Suprapubic skin (tissue), 4 donors: ENCODE data around the gene SFXN5. TPM values are rescaled to one million over a fixed set of nuclear protein-coding genes. Genes with fewer than 3 reads are reported as not detected.

ENCODE experiments used
- DNase-seq, 2 donors: peaks; one replicate each; pipeline ENCODE4 v3.0.0-alpha.2; 2019; ENCODE audit warnings: low spot score in 2 of 2
- H3K27ac ChIP-seq: fragments of 200-600 bp; sonication (generic); one replicate; pipeline ENCODE4 v1.5.1; 2019
- H3K27me3 ChIP-seq: fragments of 200-600 bp; sonication (generic); one replicate; pipeline ENCODE4 v1.5.1; 2019
- H3K36me3 ChIP-seq: fragments of 200-600 bp; sonication (generic); one replicate; pipeline ENCODE4 v1.5.1; 2019
- H3K4me1 ChIP-seq: fragments of 200-600 bp; sonication (generic); one replicate; pipeline ENCODE4 v1.5.1; 2019
- H3K4me3 ChIP-seq: fragments of 200-600 bp; sonication (generic); one replicate; pipeline ENCODE4 v1.5.1; 2019; ENCODE audit warnings: mild to moderate bottlenecking
- H3K9me3 ChIP-seq: fragments of 200-600 bp; sonication (generic); one replicate; pipeline ENCODE4 v1.5.1; 2019
- CTCF ChIP-seq, 2 donors: fragments of 200-600 bp in 1 of 2; fragments of 450-650 bp in 1 of 2; sonication (generic) in 1 of 2; IDR thresholded peaks; one replicate each; pipeline ENCODE4 v1.5.1; 2016 to 2019; ENCODE audit warnings: antibody characterized with exemption in 2 of 2, mild to moderate bottlenecking in 1 of 2, moderate library complexity in 1 of 2
- EP300 ChIP-seq: sonication (generic); formaldehyde crosslinking; IDR thresholded peaks from one replicate; pipeline ENCODE4 v1.6.1; 2017; ENCODE audit warnings: antibody characterized with exemption
- POLR2A ChIP-seq, 2 donors: fragments of 450-650 bp; IDR thresholded peaks; one replicate each; pipeline ENCODE4 v1.6.1; 2017; ENCODE audit warnings: antibody characterized with exemption in 2 of 2, mild to moderate bottlenecking in 2 of 2, moderate library complexity in 2 of 2
- POLR2AphosphoS5 ChIP-seq, 3 donors: sonication (generic); formaldehyde crosslinking; IDR thresholded peaks; one replicate each; pipeline ENCODE4 v1.6.1; 2017; ENCODE audit warnings: antibody characterized with exemption in 3 of 3
- WGBS: methylation state at CpG from one replicate; pipeline ENCODE4 v1.1.5; 2018; 5-methylcytosine and 5-hydroxymethylcytosine counted together
- total RNA-seq, 4 donors: library from RNA; depleted of rRNA; stranded (reverse); fragments of >200 nt; gene quantifications; one replicate each; pipeline ENCODE4 v1.1.0, GENCODE V29; 2016

Gene SFXN5
- total RNA-seq, 4 donors from 2014 or later: 11.9 to 25.7 (median 18.8) TPM

- peak overlapping the region; percentile 31 for H3K4me3 ChIP-seq
- no peaks in the 10 kb centered on the region for H3K9me3 ChIP-seq
- H3K4me1 ChIP-seq: peaks cover 64% of the 10 kb centered on the region
- peak in 1 of 2 donors; percentile 51 for DNase-seq
- 4% methylated on average over 45 of the region's 77 CpGs for WGBS
- no peak overlapping the region for H3K27ac ChIP-seq
- H3K36me3 ChIP-seq: no peaks in the 10 kb centered on the region
- no peak for TF ChIP-seq EP300
- peaks cover 100% of the 10 kb centered on the region for H3K27me3 ChIP-seq
These were observed 151.0 kb downstream of the SFXN5 start for GRCh38 chr2:72920318-72921087.

GRCh38 chr2:72919414-72920317 lies 151.8 kb downstream of the SFXN5 start:
- Histone ChIP-seq H3K4me3 (peak overlapping the region; percentile 31), H3K27me3 (peaks cover 100% of the 10 kb centered on the region), H3K4me1 (peaks cover 67% of the 10 kb centered on the region), H3K9me3 (no peaks in the 10 kb centered on the region), H3K27ac (no peak overlapping the region), H3K36me3 (no peaks in the 10 kb centered on the region)
- peak in 1 of 2 donors; percentile 58 for DNase-seq
- 14% methylated on average over 23 of the region's 48 CpGs for WGBS
- TF ChIP-seq EP300: no peak
- no peak for TF ChIP-seq POLR2AphosphoS5 (IDR thresholded peaks at IDR 0.05)
- no peak for TF ChIP-seq POLR2A (IDR thresholded peaks at IDR 0.05)
- no peak for TF ChIP-seq CTCF (IDR thresholded peaks at IDR 0.05)

- Histone ChIP-seq H3K27me3 (peaks cover 100% of the 10 kb centered on the region), H3K9me3 (no peaks in the 10 kb centered on the region), H3K36me3 (no peaks in the 10 kb centered on the region), H3K27ac (no peak overlapping the region), H3K4me3 (peak overlapping the region; percentile 55), H3K4me1 (peaks cover 58% of the 10 kb centered on the region)
- no CpG with 5 or more reads among the region's 89 CpGs for WGBS
- DNase-seq: peak in 1 of 2 donors; percentile 48
- TF ChIP-seq CTCF (IDR thresholded peaks at IDR 0.05) (no peak), POLR2AphosphoS5 (IDR thresholded peaks at IDR 0.05) (no peak)
These were observed 153.5 kb downstream of the SFXN5 start for GRCh38 chr2:72917877-72918553.

GRCh38 chr2:72917138-72917876 lies 154.2 kb downstream of the SFXN5 start, which contains the start of gene EMX1:
Gene EMX1, plus strand, starts transcription at chr2:72917519. Its CDS starts 334 bp downstream, at chr2:72917853.
- peaks cover 100% of the 10 kb centered on the region for H3K27me3 ChIP-seq
- WGBS: 2% methylated on average over 34 of the region's 82 CpGs
- peak within 1 kb of the TSS; percentile 55 for H3K4me3 ChIP-seq
- H3K4me1 ChIP-seq: peaks cover 58% of the 10 kb centered on the region
- H3K9me3 ChIP-seq: no peaks in the 10 kb centered on the region
- TF ChIP-seq POLR2A (IDR thresholded peaks at IDR 0.05): no peak
- TF ChIP-seq CTCF (IDR thresholded peaks at IDR 0.05): no peak
- no peak within 1 kb of the TSS for H3K27ac ChIP-seq
- peak in 1 of 2 donors; percentile 61 for DNase-seq
- no peaks in the 10 kb centered on the region for H3K36me3 ChIP-seq

- TF ChIP-seq CTCF (IDR thresholded peaks at IDR 0.05): no peak
- TF ChIP-seq POLR2A (IDR thresholded peaks at IDR 0.05): no peak
- no peak for TF ChIP-seq POLR2AphosphoS5 (IDR thresholded peaks at IDR 0.05)
- no peak for TF ChIP-seq EP300
- peaks cover 58% of the 10 kb centered on the region for H3K4me1 ChIP-seq
- H3K36me3 ChIP-seq: no peaks in the 10 kb centered on the region
- peak overlapping the region; percentile 55 for H3K4me3 ChIP-seq
- peaks cover 100% of the 10 kb centered on the region for H3K27me3 ChIP-seq
- WGBS: 1% methylated on average over 10 of the region's 29 CpGs
- no peaks in the 10 kb centered on the region for H3K9me3 ChIP-seq
- H3K27ac ChIP-seq: no peak overlapping the region
- DNase-seq: peak in 1 of 2 donors; percentile 55
These were observed 154.8 kb downstream of the SFXN5 start for GRCh38 chr2:72916743-72917137.
